Endothelial cell of umbilical vein (primary cell): ENCODE results near the gene TRIM40. TPM values are rescaled to one million over a fixed set of nuclear protein-coding genes. Genes with fewer than 3 reads are reported as not detected.

Experiments
- BruUV-seq: library from RNA; stranded (reverse); fragments of 400-500 nt; replicated peaks from 2 replicates; lab custom pipeline; 2021; lab: Mats Ljungman, UMichigan
- CTCF ChIA-PET: fragments of 300-600, 350-600 bp; sonication (Branson Sonifier 250); formaldehyde crosslinking; loops from one replicate; lab custom pipeline; 2021; ENCODE audit warnings: antibody characterized with exemption, inconsistent platforms; lab: Charles Lee
- POLR2A ChIA-PET: fragments of 300-600, 350-600 bp; sonication (Branson Sonifier 250); formaldehyde crosslinking; loops from one replicate; lab custom pipeline; 2021; ENCODE audit warnings: antibody characterized with exemption, inconsistent platforms; lab: Charles Lee
- DNase-seq: peaks from one replicate; pipeline ENCODE4 v3.0.0-alpha.2; 2011; ENCODE audit warnings: low read depth, low spot score
- FAIRE-seq: peaks from 2 replicates; lab custom pipeline; 2011; peaks lifted over from hg19 to GRCh38; lab: Jason Lieb, UNC
- H2AFZ ChIP-seq: 2 replicates; pipeline ENCODE4 v1.6.0; 2012; ENCODE audit warnings: low read depth, low read length, control low read depth, inconsistent platforms
- H3K27ac ChIP-seq: 2 replicates; pipeline ENCODE4 v1.5.1; 2011; ENCODE audit warnings: low read depth, mild to moderate bottlenecking, control low read depth, low read length, moderate library complexity; ENCODE audit not compliant: insufficient read depth
- H3K27me3 ChIP-seq, 2 experiments: 2 replicates each; pipeline versions ENCODE4 v1.6.0 to v1.6.1; 2011; ENCODE audit warnings: low read length in 2 of 2, mixed read lengths in 1 of 2; ENCODE audit not compliant: control insufficient read depth in 2 of 2, insufficient read depth in 2 of 2
- H3K36me3 ChIP-seq, 2 experiments: 2 replicates in 1 of 2; 3 replicates in 1 of 2; pipeline ENCODE4 v1.5.1; 2011; ENCODE audit warnings: low read length in 2 of 2, mild to moderate bottlenecking in 1 of 2, moderate library complexity in 1 of 2; ENCODE audit not compliant: control insufficient read depth in 2 of 2, insufficient read depth in 2 of 2; ENCODE audit errors: extremely low read depth in 1 of 2
- H3K4me1 ChIP-seq: 3 replicates; pipeline ENCODE4 v1.5.1; 2011; ENCODE audit warnings: mild to moderate bottlenecking, low read length; ENCODE audit not compliant: control insufficient read depth, insufficient read depth; ENCODE audit errors: extremely low read depth
- H3K4me2 ChIP-seq: 2 replicates; pipeline ENCODE4 v1.6.1; 2011; ENCODE audit warnings: low read length, control low read depth, mixed read lengths; ENCODE audit not compliant: insufficient read depth
- H3K4me3 ChIP-seq, 3 experiments: fragments of 200-600 bp in 1 of 3; sonication (generic), shearing (Covaris generic) in 1 of 3; replicated peaks in 1 of 3; 2 replicates each; pipeline ENCODE4 v1.5.1; 2011 to 2016; ENCODE audit warnings: control low read depth in 3 of 3, low read length in 3 of 3, mild to moderate bottlenecking in 2 of 3, inconsistent platforms in 1 of 3, low read depth in 1 of 3, moderate library complexity in 1 of 3; ENCODE audit not compliant: insufficient read depth in 1 of 3
- H3K79me2 ChIP-seq: 2 replicates; pipeline ENCODE4 v1.6.0; 2012; ENCODE audit warnings: low read length, inconsistent platforms; ENCODE audit not compliant: control insufficient read depth, insufficient read depth
- H3K9ac ChIP-seq: replicated peaks from 2 replicates; pipeline ENCODE3; 2011; ENCODE audit warnings: low read length, control low read depth; ENCODE audit not compliant: insufficient read depth; ENCODE audit errors: extremely low read depth
- H3K9me1 ChIP-seq: replicated peaks from 3 replicates; pipeline ENCODE4 v1.6.0; 2011; ENCODE audit warnings: mild to moderate bottlenecking, low read length; ENCODE audit not compliant: control insufficient read depth, insufficient read depth; ENCODE audit errors: extremely low read depth
- H3K9me3 ChIP-seq: replicated peaks from 2 replicates; pipeline ENCODE4 v1.5.1; 2012; ENCODE audit warnings: low read length, inconsistent platforms; ENCODE audit not compliant: control insufficient read depth, insufficient read depth
- H4K20me1 ChIP-seq: replicated peaks from 2 replicates; pipeline ENCODE3; 2011; ENCODE audit warnings: mild to moderate bottlenecking, low read length; ENCODE audit not compliant: control insufficient read depth, insufficient read depth; ENCODE audit errors: extremely low read depth
- CTCF ChIP-seq, 2 donors: IDR thresholded peaks; 1 replicate in 1 of 2; 2 replicates in 1 of 2; pipeline ENCODE4 v1.5.1; 2011; ENCODE audit warnings: low read length in 2 of 2, mild to moderate bottlenecking in 2 of 2, moderate library complexity in 2 of 2, control low read depth in 1 of 2, inconsistent platforms in 1 of 2, low read depth in 1 of 2; ENCODE audit not compliant: insufficient read depth in 1 of 2; ENCODE audit errors: extremely low read depth in 1 of 2
- FOS ChIP-seq: IDR thresholded peaks from 2 replicates; pipeline ENCODE4 v1.6.1; 2011; ENCODE audit warnings: mild to moderate bottlenecking, low read length, moderate library complexity, borderline replicate concordance; ENCODE audit not compliant: insufficient read depth
- JUN ChIP-seq: IDR thresholded peaks from 2 replicates; pipeline ENCODE4 v1.6.1; 2011; ENCODE audit warnings: borderline replicate concordance, low read depth; ENCODE audit not compliant: insufficient read length, insufficient read depth
- MAX ChIP-seq: IDR thresholded peaks from 2 replicates; pipeline ENCODE4 v1.6.1; 2011; ENCODE audit not compliant: insufficient read depth, insufficient read length
- POLR2A ChIP-seq: IDR thresholded peaks from 2 replicates; pipeline ENCODE4 v1.6.1; 2012; ENCODE audit warnings: low read depth, mild to moderate bottlenecking, control low read depth, low read length
- POLR2AphosphoS5 ChIP-seq: IDR thresholded peaks from 2 replicates; pipeline ENCODE4 v1.6.1; 2012; ENCODE audit warnings: low read depth, mild to moderate bottlenecking, control low read depth, low read length, moderate library complexity; ENCODE audit not compliant: insufficient read depth
- dilution Hi-C: fragments of 300-500 bp; cut with MboI; formaldehyde crosslinking; loops from one replicate; pipeline ENCODE4 v1.15.0; 2019; ENCODE audit warnings: low sequenced_read_pairs; ENCODE audit not compliant: extremely low pct_ligation_motif_present
- intact Hi-C: fragments of 100-400 bp; cut with micrococcal nuclease; formaldehyde crosslinking; loops from one replicate; pipeline ENCODE4 v1.10.0; 2022
- polyA plus RNA-seq, 4 experiments: library from polyadenylated mRNA; depleted of rRNA in 3 of 4; stranded (reverse) in 3 of 4; unstranded in 1 of 4; fragments of >200 nt; gene quantifications; 2 replicates each; pipeline versions ENCODE4 v1.2.1 to v1.2.3, GENCODE V29; 2011 to 2012; ENCODE audit warnings: missing spikeins in 1 of 4
- total RNA-seq: library from RNA; stranded (reverse); gene quantifications from 2 replicates; pipeline ENCODE4 v1.2.3, GENCODE V29; 2021

TRIM40 gene
- total and polyA plus RNA-seq, 2 donors (not counting 3 experiments of a cell fraction or from before 2014, with no cell fraction given), result not detected

DNA sequence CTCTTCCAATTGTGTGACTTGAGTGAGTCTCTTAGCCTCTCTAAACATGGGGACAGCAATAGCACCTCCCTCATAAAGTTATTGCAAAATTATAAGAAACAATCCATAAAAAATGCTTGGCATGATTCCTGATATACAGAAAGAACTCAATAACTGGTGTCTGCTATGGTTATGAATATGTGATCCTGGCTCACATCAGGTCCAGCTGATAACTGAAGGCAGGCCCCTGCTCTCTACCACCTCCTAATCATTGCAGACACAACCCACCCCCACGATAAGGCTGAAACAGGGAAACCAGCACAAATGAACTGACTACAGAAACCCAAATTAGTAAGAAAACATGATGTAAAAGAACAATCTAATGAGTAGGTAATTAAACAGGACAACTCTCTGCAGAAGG lies 32.8 kb downstream of the TRIM40 start:
- Histone ChIP-seq H3K4me3 (no peak overlapping the region), H3K9me1 (no peaks in the 10 kb centered on the region), H3K4me2 (no peak overlapping the region), H3K9me3 (no peaks in the 10 kb centered on the region), H3K27me3 (peaks cover 47 to 65% of the 10 kb centered on the region in 2 experiments), H3K27ac (no peak overlapping the region), H2AFZ (no peak overlapping the region), H4K20me1 (no peaks in the 10 kb centered on the region), H3K79me2 (no peaks in the 10 kb centered on the region), H3K36me3 (no peaks in the 10 kb centered on the region), H3K4me1 (no peaks in the 10 kb centered on the region), H3K9ac (no peak overlapping the region)
- FAIRE-seq, result no peak
- TF ChIP-seq JUN (no peak), FOS (no peak), MAX (no peak), POLR2A (no peak), POLR2AphosphoS5 (no peak), CTCF (IDR thresholded peaks at IDR 0.05; ENCODE audit: extremely low read depth in 1 of 2, insufficient read depth in 1 of 2, low read depth in 1 of 2, low read length in 2 of 2) (no peak)
- intact Hi-C loops (no loop called here), dilution Hi-C loops (no loop called here)
- CTCF ChIA-PET, result interaction anchor here (1.2 to 2.3 kb wide), 3 partner anchors 37 to 67 kb away, joined by 4 to 19 read pairs (median 15); no protein-coding TSS in a partner anchor
- no TSS peak for BruUV-seq
- POLR2A ChIA-PET, result no interaction called here
- DNase-seq, result no peak
